Activated CD4-positive, alpha-beta T cell treated with anti-CD3 and anti-CD28 coated beads, Interleukin-2, amount 10 ng/mL, durations not matched to agents 24 days and 14 days (primary cell): ENCODE results near the gene COMMD4. TPM values are rescaled to one million over a fixed set of nuclear protein-coding genes. Genes with fewer than 3 reads are reported as not detected.
"Not testable (repeated sequence)": the region's sequence is repeated elsewhere in the genome, so short reads cannot be mapped to it uniquely, and the experiment has no call there.

Experiments
- DNase-seq: peaks from one replicate; pipeline ENCODE4 v3.0.0; 2022
- H3K27ac Mint-ChIP-seq: one replicate; pipeline ENCODE4 v1.8.0; 2022; ENCODE audit warnings: mild to moderate bottlenecking, mixed read lengths
- H3K27me3 Mint-ChIP-seq: one replicate; pipeline ENCODE4 v1.8.0; 2022; ENCODE audit warnings: mixed read lengths
- H3K36me3 Mint-ChIP-seq: one replicate; pipeline ENCODE4 v1.8.0; 2022; ENCODE audit warnings: low read depth, mild to moderate bottlenecking, mixed read lengths
- H3K4me1 Mint-ChIP-seq: one replicate; pipeline ENCODE4 v1.8.0; 2021; ENCODE audit warnings: mixed read lengths
- H3K4me3 Mint-ChIP-seq: one replicate; pipeline ENCODE4 v1.8.0; 2022; ENCODE audit warnings: mild to moderate bottlenecking, moderate library complexity, mixed read lengths
- H3K9me3 Mint-ChIP-seq: one replicate; pipeline ENCODE4 v1.8.0; 2021; ENCODE audit warnings: mixed read lengths
- intact Hi-C: fragments of 100-400 bp; cut with micrococcal nuclease; formaldehyde crosslinking; loops from one replicate; pipeline ENCODE4 v1.15.1; 2023
- total RNA-seq: library from RNA; stranded (reverse); gene quantifications from 2 replicates; pipeline ENCODE4 v1.2.3, GENCODE V29; 2022

COMMD4 gene
- total RNA-seq, 1 donor from 2014 or later = 86.7 TPM

DNA sequence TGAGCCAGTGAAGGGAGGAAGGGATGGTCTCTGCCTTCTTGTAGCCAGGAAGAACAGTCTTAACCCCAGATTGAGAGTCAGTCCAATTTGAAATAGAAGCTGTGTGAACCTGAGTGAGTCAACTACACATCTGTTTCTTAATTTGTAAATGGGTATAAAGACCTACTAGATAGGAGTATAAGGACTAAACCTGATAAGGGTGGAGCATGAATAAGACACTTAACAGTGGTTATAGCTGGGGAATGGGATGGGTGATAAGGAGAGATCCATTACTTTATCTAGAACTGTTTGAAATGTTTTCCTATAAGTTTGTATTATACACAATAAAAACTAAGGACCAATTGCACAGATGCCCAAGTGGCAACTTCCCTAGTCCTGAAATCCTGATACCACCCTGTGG is 31.1 kb downstream of the COMMD4 start:
- intact Hi-C loops = loop anchor here (5.0 kb wide), 1 partner anchor 430 kb away; the partner anchor contains the start of gene COX5A
- no peaks in the 10 kb centered on the region for H3K27me3 Mint-ChIP-seq
- peak overlapping the region; percentile 9 for H3K27ac Mint-ChIP-seq
- H3K36me3 Mint-ChIP-seq = peaks cover 37% of the 10 kb centered on the region
- no peak for DNase-seq
- H3K9me3 Mint-ChIP-seq = no peaks in the 10 kb centered on the region
- peaks cover 24% of the 10 kb centered on the region for H3K4me1 Mint-ChIP-seq
- H3K4me3 Mint-ChIP-seq = peak overlapping the region; percentile 91

- H3K4me3 Mint-ChIP-seq = peak overlapping the region; percentile 91
- DNase-seq = no peak
- H3K36me3 Mint-ChIP-seq = peaks cover 37% of the 10 kb centered on the region
- H3K4me1 Mint-ChIP-seq = peaks cover 24% of the 10 kb centered on the region
- no peaks in the 10 kb centered on the region for H3K27me3 Mint-ChIP-seq
- H3K27ac Mint-ChIP-seq = peak overlapping the region; percentile 96
- no peaks in the 10 kb centered on the region for H3K9me3 Mint-ChIP-seq
- intact Hi-C loops = loop anchor here (5.0 kb wide), 1 partner anchor 430 kb away; the partner anchor contains the start of gene COX5A
These were observed 31.6 kb downstream of the COMMD4 start for GRCh38 chr15:75367406-75367912.

GRCh38 chr15:75367913-75368688 is 32.2 kb downstream of the COMMD4 start, which contains the start of gene MAN2C1:
Gene MAN2C1 (minus strand): TSS chr15:75368607. CDS start chr15:75368583, 24 bp downstream.
- no peaks in the 10 kb centered on the region for H3K27me3 Mint-ChIP-seq
- peak within 1 kb of the TSS; percentile 91 for H3K4me3 Mint-ChIP-seq
- H3K9me3 Mint-ChIP-seq = no peaks in the 10 kb centered on the region
- H3K4me1 Mint-ChIP-seq = peaks cover 24% of the 10 kb centered on the region
- DNase-seq = peak; percentile 98
- H3K27ac Mint-ChIP-seq = peak within 1 kb of the TSS; percentile 96
- intact Hi-C loops = loop anchor here (1.0 to 5.0 kb wide), 4 partner anchors 83 to 431 kb away; partner anchors contain the start of genes COX5A and SIN3A
- peaks cover 39% of the 10 kb centered on the region for H3K36me3 Mint-ChIP-seq

GRCh38 chr15:75368689-75369239 is 32.9 kb downstream of the COMMD4 start:
- intact Hi-C loops = loop anchor here (1.0 to 5.0 kb wide), 4 partner anchors 83 to 431 kb away; partner anchors contain the start of genes COX5A and SIN3A
- Mint-ChIP-seq H3K36me3 (peaks cover 41% of the 10 kb centered on the region), H3K27ac (peak overlapping the region; percentile 96), H3K27me3 (no peaks in the 10 kb centered on the region), H3K4me3 (peak overlapping the region; percentile 91), H3K9me3 (no peaks in the 10 kb centered on the region), H3K4me1 (peaks cover 24% of the 10 kb centered on the region)
- no peak for DNase-seq

GRCh38 chr15:75369897-75370581 is 34.2 kb downstream of the COMMD4 start:
- Mint-ChIP-seq H3K9me3 (no peaks in the 10 kb centered on the region), H3K27me3 (no peaks in the 10 kb centered on the region), H3K36me3 (peaks cover 41% of the 10 kb centered on the region), H3K27ac (peak overlapping the region; percentile 37), H3K4me1 (peaks cover 24% of the 10 kb centered on the region), H3K4me3 (peak overlapping the region; percentile 91)
- intact Hi-C loops = loop anchor here (5.0 kb wide), 1 partner anchor 433 kb away; the partner anchor contains the start of gene COX5A
- no peak for DNase-seq

DNA sequence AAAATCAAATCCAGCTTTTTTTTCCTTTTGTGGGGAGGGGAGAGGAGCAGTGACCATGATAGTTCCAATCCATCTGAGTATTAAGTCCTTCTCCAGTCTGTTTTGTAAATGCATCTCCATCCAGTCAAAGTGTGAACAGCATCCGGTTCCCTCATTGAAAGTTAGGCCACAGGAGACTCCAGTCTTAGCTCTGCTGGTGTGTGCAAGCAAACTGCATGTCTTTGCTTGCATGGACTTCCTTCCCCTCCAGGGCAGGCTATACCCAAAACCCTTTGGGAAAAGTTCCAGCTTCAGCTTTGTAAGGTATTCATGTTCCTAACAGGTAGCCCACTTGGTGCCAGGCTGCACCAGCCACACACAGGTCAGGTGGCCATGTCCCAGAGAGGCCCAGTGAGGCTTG is 35.6 kb downstream of the COMMD4 start:
- intact Hi-C loops = no loop called here
- DNase-seq = no peak
- no peak overlapping the region for H3K4me3 Mint-ChIP-seq
- no peaks in the 10 kb centered on the region for H3K9me3 Mint-ChIP-seq
- H3K27ac Mint-ChIP-seq = no peak overlapping the region
- no peaks in the 10 kb centered on the region for H3K27me3 Mint-ChIP-seq
- peaks cover 24% of the 10 kb centered on the region for H3K4me1 Mint-ChIP-seq
- peaks cover 51% of the 10 kb centered on the region for H3K36me3 Mint-ChIP-seq

GRCh38 chr15:75371901-75372688 is 36.2 kb downstream of the COMMD4 start:
- Mint-ChIP-seq H3K4me1 (peaks cover 21% of the 10 kb centered on the region), H3K9me3 (no peaks in the 10 kb centered on the region), H3K36me3 (peaks cover 55% of the 10 kb centered on the region), H3K27me3 (no peaks in the 10 kb centered on the region), H3K27ac (no peak overlapping the region), H3K4me3 (no peak overlapping the region)
- no peak for DNase-seq
- intact Hi-C loops = no loop called here

DNA sequence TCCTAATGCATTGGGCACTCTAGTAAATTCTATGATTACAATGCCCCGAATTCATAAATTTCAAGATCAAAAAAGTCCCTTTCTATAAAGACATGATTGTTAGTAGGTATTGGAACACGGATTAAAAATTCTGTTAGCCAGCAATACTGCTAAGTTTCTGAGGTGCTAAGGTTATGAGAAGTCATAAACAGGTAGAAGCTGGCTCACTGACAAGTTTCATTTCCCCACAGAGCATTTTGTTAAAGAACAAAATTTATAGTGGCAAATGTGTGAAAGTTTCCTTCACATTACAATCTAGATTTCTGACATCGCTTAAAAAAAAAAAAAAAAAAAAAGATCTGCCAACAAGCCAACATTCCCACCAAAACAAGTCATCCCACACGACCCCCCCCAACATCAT is 44.9 kb downstream of the COMMD4 start:
- Mint-ChIP-seq H3K4me3 (no peak overlapping the region), H3K4me1 (peaks cover 3% of the 10 kb centered on the region), H3K36me3 (peaks cover 64% of the 10 kb centered on the region), H3K9me3 (no peaks in the 10 kb centered on the region), H3K27ac (no peak overlapping the region), H3K27me3 (no peaks in the 10 kb centered on the region)
- no peak for DNase-seq
- intact Hi-C loops = no loop called here

- H3K36me3 Mint-ChIP-seq = peaks cover 61% of the 10 kb centered on the region
- H3K4me1 Mint-ChIP-seq, intact Hi-C loops, H3K9me3 Mint-ChIP-seq, H3K27ac Mint-ChIP-seq, DNase-seq, H3K27me3 Mint-ChIP-seq, H3K4me3 Mint-ChIP-seq: not testable (repeated sequence)
These were observed 48.1 kb downstream of the COMMD4 start for GRCh38 chr15:75383986-75384385.

Other genes with a start within 250 kb of the COMMD4 start
- 43.2 and 43.9 TPM in 2 replicates for gene C15orf39, start 134.2 kb upstream of the COMMD4 start, total RNA-seq
- gene GOLGA6C, start 77.7 kb upstream of the COMMD4 start, total RNA-seq = not detected in 2 replicates
- not detected in 2 replicates for gene GOLGA6D, start 53.2 kb upstream of the COMMD4 start, total RNA-seq
- gene NEIL1, start 11.0 kb downstream of the COMMD4 start, total RNA-seq = 3.7 and 4.7 TPM in 2 replicates
- 232 and 255 TPM in 2 replicates for gene MAN2C1, start 32.5 kb downstream of the COMMD4 start, total RNA-seq
- gene SIN3A, start 115.6 kb downstream of the COMMD4 start, total RNA-seq = 92.2 and 102 TPM in 2 replicates
- 21.0 and 23.6 TPM in 2 replicates for gene PTPN9, start 243.3 kb downstream of the COMMD4 start, total RNA-seq